ENCODE results near the gene GPR183. TPM values are rescaled to one million over a fixed set of nuclear protein-coding genes. Genes with fewer than 3 reads are reported as not detected.

The GPR183 gene
- total RNA-seq, 4 donors from 2014 or later, result 17.2 to 73.5 (median 42.7) TPM

DNA sequence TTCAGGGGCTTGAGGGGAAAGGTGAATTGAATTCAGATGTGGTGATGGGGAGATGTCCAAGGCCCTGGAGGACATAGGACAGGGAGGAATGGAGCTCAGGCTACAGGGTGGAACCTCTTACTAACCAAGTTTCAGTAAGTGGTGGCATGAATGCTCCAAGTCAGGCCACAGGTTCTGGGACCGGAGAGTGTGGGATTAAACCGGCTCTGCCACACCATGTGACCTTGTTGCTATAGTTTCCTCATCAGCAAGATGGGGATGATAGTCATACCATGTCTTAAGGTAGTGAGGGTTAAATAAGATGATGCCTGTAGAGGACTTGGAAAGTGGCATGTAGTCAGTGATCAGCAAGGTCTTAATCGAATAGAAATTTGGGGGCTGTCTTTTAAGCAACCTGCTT lies 16.3 kb downstream of the GPR183 start:
- ATAC-seq (ENCODE audit: low FRiP score), result no peak
- TF ChIP-seq, protein P1, sequence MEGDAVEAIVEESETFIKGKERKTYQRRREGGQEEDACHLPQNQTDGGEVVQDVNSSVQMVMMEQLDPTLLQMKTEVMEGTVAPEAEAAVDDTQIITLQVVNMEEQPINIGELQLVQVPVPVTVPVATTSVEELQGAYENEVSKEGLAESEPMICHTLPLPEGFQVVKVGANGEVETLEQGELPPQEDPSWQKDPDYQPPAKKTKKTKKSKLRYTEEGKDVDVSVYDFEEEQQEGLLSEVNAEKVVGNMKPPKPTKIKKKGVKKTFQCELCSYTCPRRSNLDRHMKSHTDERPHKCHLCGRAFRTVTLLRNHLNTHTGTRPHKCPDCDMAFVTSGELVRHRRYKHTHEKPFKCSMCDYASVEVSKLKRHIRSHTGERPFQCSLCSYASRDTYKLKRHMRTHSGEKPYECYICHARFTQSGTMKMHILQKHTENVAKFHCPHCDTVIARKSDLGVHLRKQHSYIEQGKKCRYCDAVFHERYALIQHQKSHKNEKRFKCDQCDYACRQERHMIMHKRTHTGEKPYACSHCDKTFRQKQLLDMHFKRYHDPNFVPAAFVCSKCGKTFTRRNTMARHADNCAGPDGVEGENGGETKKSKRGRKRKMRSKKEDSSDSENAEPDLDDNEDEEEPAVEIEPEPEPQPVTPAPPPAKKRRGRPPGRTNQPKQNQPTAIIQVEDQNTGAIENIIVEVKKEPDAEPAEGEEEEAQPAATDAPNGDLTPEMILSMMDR (IDR thresholded peaks at IDR 0.05), result no peak

DNA sequence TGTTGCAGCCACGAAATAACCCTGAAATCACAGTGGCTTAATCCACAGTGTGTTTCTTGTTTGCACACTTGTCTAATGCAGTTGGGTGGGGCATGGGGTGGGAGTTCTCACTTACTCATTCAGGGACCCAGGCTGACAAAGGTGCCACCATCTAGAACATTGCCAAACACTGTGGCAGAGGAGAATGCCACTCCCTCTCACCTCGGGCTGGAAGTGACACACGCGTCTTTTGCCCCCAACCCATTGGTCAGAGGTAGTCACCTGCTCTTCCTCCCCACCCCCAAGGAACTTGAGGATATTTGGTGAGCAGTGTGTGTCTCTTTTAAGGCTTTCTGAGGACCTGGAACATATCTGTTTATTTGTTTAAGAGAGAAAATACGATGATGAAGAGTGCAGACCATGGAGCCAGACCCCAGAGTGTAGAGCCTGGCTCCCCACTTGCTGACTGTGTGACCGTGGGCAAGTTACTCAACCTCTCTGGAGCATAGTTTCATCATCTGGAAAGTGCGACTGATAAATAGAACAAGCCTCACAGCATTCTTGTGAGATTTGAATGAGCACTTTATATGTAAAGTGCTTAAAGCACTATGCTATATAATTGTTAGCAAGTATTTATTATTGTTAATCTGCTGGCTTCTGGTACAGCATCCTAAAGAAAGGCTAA lies 17.4 kb downstream of the GPR183 start:
- TF ChIP-seq, protein P1 (IDR thresholded peaks at IDR 0.05), result no peak
- no peak for DNase-seq (ENCODE audit: low spot score)
- no peak for ATAC-seq (ENCODE audit: low FRiP score)

More for the DNA sequence above, 16.3 kb downstream of the GPR183 start:
- DNase-seq (ENCODE audit: low spot score), result no peak

DNA sequence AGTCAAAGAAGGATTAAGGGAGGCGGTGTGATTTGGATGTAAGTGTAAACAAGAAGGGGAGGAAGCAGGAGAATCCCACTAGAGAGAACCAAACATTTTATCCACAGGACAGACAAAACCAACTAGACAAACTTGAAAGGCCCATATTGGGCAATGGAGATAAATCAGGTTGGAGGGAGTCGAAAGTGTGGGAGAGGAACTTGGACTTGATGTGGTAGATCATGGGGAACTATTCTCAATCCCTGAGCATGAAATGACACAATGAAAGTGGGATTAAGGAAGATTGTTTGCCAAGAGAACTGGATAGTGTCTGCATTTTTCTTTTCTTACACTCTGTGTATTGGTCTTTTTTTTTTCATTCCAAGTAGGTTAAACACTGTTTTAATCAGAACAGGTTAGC lies 17.9 kb downstream of the GPR183 start:
- DNase-seq (ENCODE audit: low spot score) (no peak), ATAC-seq (ENCODE audit: low FRiP score) (no peak)
- TF ChIP-seq, protein P1 (IDR thresholded peaks at IDR 0.05), result no peak

DNA sequence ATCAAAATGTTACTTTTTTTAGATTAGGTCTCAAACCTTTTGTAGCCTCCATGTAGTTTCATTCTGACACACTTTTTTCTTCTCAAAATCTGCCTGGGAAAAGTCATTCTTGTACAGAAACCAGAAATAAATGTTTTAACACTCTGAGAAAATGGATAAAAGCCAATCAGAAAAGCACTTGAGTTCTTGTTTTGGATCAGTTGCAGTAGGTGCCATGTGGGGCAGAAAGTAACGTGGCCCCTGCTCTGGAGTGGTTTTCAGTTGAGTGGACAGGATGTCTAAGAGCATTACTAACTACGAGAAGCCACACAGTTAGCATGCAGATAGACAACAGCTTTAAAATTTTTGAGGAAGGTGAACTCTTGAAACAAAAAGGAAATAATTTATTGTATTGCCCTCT lies 19.1 kb downstream of the GPR183 start:
- ATAC-seq (ENCODE audit: low FRiP score), result no peak
- TF ChIP-seq, protein P1 (IDR thresholded peaks at IDR 0.05), result no peak
- no peak for DNase-seq (ENCODE audit: low spot score)

DNA sequence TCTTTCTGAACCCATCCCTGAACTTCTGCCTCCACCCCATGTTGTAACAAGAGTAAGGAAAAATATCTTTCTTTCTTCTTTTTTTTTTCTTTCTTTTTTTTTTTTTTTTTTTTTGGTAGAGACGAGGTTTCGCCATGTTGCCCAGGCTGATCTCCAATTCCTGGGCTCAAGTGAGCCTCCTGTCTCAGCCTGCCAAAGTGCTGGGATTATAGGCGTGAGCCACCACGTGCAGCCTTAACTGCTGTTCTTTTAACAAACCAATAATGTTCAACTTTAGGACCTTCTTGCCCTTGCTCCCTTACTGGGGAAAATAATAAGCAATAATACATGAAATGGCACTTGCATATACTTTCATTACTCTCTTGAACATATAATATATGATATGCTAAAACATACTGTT lies 19.6 kb downstream of the GPR183 start:
- ATAC-seq (ENCODE audit: low FRiP score), result no peak
- TF ChIP-seq, protein P1 (IDR thresholded peaks at IDR 0.05), result no peak

DNA sequence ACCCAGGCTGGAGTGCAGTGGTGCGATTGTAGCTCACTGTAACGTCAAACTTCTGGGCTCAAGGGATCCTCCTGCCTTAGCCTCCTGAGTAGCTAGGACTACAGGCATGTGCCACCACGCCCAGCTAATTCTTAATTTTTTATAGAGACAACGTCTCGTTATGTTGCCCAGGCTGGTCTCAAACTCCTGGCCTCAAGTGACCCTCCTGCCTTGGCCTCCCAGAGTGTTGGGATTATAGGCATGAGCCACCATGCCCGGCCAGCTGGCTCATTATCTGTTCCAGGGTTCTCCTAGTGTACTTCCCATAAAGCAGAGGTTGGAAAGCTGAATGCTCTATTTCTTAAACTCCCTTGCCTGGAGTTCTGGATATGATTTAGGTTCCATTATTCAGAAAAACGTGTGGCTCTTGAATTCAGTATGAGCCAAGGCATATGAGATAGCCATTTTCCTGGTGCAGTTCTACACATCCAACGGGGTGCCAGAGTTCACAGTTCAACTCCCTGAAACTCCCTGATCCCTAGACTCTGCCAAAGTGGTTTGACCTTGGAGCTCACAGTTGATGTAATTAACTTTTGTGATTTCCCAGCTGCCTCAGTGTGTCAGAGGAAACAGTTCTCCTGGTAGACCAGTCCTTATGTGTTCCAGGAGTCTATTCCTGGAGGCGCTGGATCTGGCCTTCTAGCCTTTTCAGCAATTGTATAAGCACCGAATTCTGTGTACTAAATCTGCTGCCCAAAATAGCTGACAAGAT lies 21.6 kb downstream of the GPR183 start:
- DNase-seq (ENCODE audit: low spot score) (no peak), ATAC-seq (ENCODE audit: low FRiP score) (no peak)
- TF ChIP-seq, protein P1 (IDR thresholded peaks at IDR 0.05), result no peak

More for the DNA sequence above, 19.6 kb downstream of the GPR183 start:
- DNase-seq (ENCODE audit: low spot score), result no peak
